ENCODE measurements around the gene GTPBP3.
"Not testable (repeated sequence)": the region's sequence is repeated elsewhere in the genome, so short reads cannot be mapped to it uniquely, and the experiment has no call there.

Gene GTPBP3

GRCh38 chr19:17347361-17347760 is 10.0 kb downstream of the GTPBP3 start:
- DNase-seq = no peak

- no peak for DNase-seq
Measured at GRCh38 chr19:17347877-17348276, 10.5 kb downstream of the GTPBP3 start.

GRCh38 chr19:17348700-17349099 is 11.3 kb downstream of the GTPBP3 start:
- DNase-seq = peak; percentile 13

GRCh38 chr19:17351815-17352435 is 14.6 kb downstream of the GTPBP3 start:
- DNase-seq = no peak

GRCh38 chr19:17352608-17353280 is 15.4 kb downstream of the GTPBP3 start:
- DNase-seq = no peak

- no peak for DNase-seq
Measured at GRCh38 chr19:17353386-17353785, 16.0 kb downstream of the GTPBP3 start.

GRCh38 chr19:17357078-17357666 is 19.8 kb downstream of the GTPBP3 start:
- DNase-seq = no peak

- DNase-seq = no peak
Measured at GRCh38 chr19:17357724-17358123, 20.4 kb downstream of the GTPBP3 start.

GRCh38 chr19:17358395-17358794 is 21.0 kb downstream of the GTPBP3 start:
- DNase-seq = no peak

GRCh38 chr19:17359905-17360800 is 22.8 kb downstream of the GTPBP3 start:
- no peak for DNase-seq

GRCh38 chr19:17363852-17364605 is 26.7 kb downstream of the GTPBP3 start:
- not testable (repeated sequence) for DNase-seq

GRCh38 chr19:17365361-17365760 is 28.0 kb downstream of the GTPBP3 start:
- DNase-seq = no peak

- no peak for DNase-seq
Measured at GRCh38 chr19:17370026-17370587, 32.8 kb downstream of the GTPBP3 start.

GRCh38 chr19:17376935-17377600 is 39.7 kb downstream of the GTPBP3 start, which contains the start of gene PLVAP:
TSS of gene PLVAP (minus strand) at chr19:17377342. CDS start at chr19:17377288, 54 bp downstream.
- DNase-seq = no peak

GRCh38 chr19:17378271-17378670 is 40.9 kb downstream of the GTPBP3 start:
- DNase-seq = no peak

GRCh38 chr19:17379221-17379631 is 41.9 kb downstream of the GTPBP3 start:
- no peak for DNase-seq

- no peak for DNase-seq
Measured at GRCh38 chr19:17380426-17381138, 43.2 kb downstream of the GTPBP3 start.

- peak; percentile 18 for DNase-seq
Measured at GRCh38 chr19:17385878-17386611, 48.7 kb downstream of the GTPBP3 start.

GRCh38 chr19:17389288-17389687 is 51.9 kb downstream of the GTPBP3 start:
- DNase-seq = no peak

All from NCI-H2227 treated with DMSO at 0.1 percent for 48 hours (cell line).